VCaP (cell line): ENCODE results near the gene ROBO3.

ENCODE experiments used
- H3K27ac ChIP-seq: fragments of 450-650 bp; 2 replicates; pipeline ENCODE4 v1.5.1; 2017
- CTCF ChIP-seq: fragments of 450-650 bp; conservative IDR thresholded peaks from 2 replicates; pipeline ENCODE4 v1.5.1; 2017; ENCODE audit warnings: mild to moderate bottlenecking, moderate library complexity

The ROBO3 gene

GRCh38 chr11:124889191-124890091 lies 24.2 kb downstream of the ROBO3 start:
- no peak overlapping the region for H3K27ac ChIP-seq
- no peak for TF ChIP-seq CTCF

- no peak overlapping the region for H3K27ac ChIP-seq
- no peak for TF ChIP-seq CTCF
These were observed 24.9 kb downstream of the ROBO3 start for GRCh38 chr11:124890151-124890550.

GRCh38 chr11:124890683-124891372 lies 25.6 kb downstream of the ROBO3 start:
- TF ChIP-seq CTCF = no peak
- H3K27ac ChIP-seq = no peak overlapping the region

- no peak overlapping the region for H3K27ac ChIP-seq
- no peak for TF ChIP-seq CTCF
These were observed 26.2 kb downstream of the ROBO3 start for GRCh38 chr11:124891373-124891861.

- H3K27ac ChIP-seq = no peak overlapping the region
- TF ChIP-seq CTCF = no peak
These were observed 26.9 kb downstream of the ROBO3 start for GRCh38 chr11:124892146-124892545.

- TF ChIP-seq CTCF = no peak
- no peak overlapping the region for H3K27ac ChIP-seq
These were observed 27.7 kb downstream of the ROBO3 start for GRCh38 chr11:124892750-124893454.

- H3K27ac ChIP-seq = no peak overlapping the region
- no peak for TF ChIP-seq CTCF
These were observed 28.7 kb downstream of the ROBO3 start for GRCh38 chr11:124893781-124894401.
